Fibroblast of lung (primary cell): ENCODE measurements around the gene GRK6. TPM values are rescaled to one million over a fixed set of nuclear protein-coding genes. Genes with fewer than 3 reads are reported as not detected.

ENCODE experiments used
- DNase-seq, 2 donors: peaks; one replicate each; pipeline versions ENCODE4 v3.0.0 to v3.0.0-alpha.2; 2010; ENCODE audit warnings: low read depth in 2 of 2
- H2AFZ ChIP-seq: 2 replicates; pipeline ENCODE4 v1.5.1; 2012; ENCODE audit warnings: low read length, control low read depth, inconsistent platforms
- H3K27ac ChIP-seq: 2 replicates; pipeline ENCODE4 v1.5.1; 2011; ENCODE audit warnings: low read length, control low read depth; ENCODE audit not compliant: insufficient read depth
- H3K27me3 ChIP-seq: 2 replicates; pipeline ENCODE4 v1.5.1; 2011; ENCODE audit warnings: mild to moderate bottlenecking, low read length; ENCODE audit not compliant: control insufficient read depth, insufficient read depth
- H3K36me3 ChIP-seq: 2 replicates; pipeline ENCODE4 v1.5.1; 2011; ENCODE audit warnings: low read length; ENCODE audit not compliant: control insufficient read depth, insufficient read depth
- H3K4me1 ChIP-seq: 2 replicates; pipeline ENCODE4 v1.5.1; 2011; ENCODE audit warnings: low read length; ENCODE audit not compliant: control insufficient read depth, insufficient read depth; ENCODE audit errors: extremely low read depth
- H3K4me2 ChIP-seq: 2 replicates; pipeline ENCODE4 v1.5.1; 2011; ENCODE audit warnings: low read length, control low read depth; ENCODE audit not compliant: insufficient read depth; ENCODE audit errors: extremely low read depth
- H3K4me3 ChIP-seq, 4 experiments: fragments of 200-600 bp in 1 of 4; sonication (generic) in 1 of 4; replicated peaks in 1 of 4; 2 replicates each; pipeline ENCODE4 v1.5.1; 2011 to 2016; ENCODE audit warnings: low read length in 4 of 4, low read depth in 3 of 4, mild to moderate bottlenecking in 3 of 4, control low read depth in 2 of 4, inconsistent platforms in 1 of 4, mixed read lengths in 1 of 4; ENCODE audit not compliant: insufficient read depth in 1 of 4; ENCODE audit errors: control extremely low read depth in 1 of 4
- H3K79me2 ChIP-seq: 2 replicates; pipeline ENCODE4 v1.5.1; 2012; ENCODE audit warnings: mild to moderate bottlenecking, low read length, inconsistent platforms; ENCODE audit not compliant: control insufficient read depth, insufficient read depth
- H3K9ac ChIP-seq: 2 replicates; pipeline ENCODE4 v1.5.1; 2011; ENCODE audit warnings: mild to moderate bottlenecking, low read length, control low read depth; ENCODE audit not compliant: insufficient read depth
- H3K9me3 ChIP-seq: 2 replicates; pipeline ENCODE4 v1.5.1; 2012; ENCODE audit warnings: low read depth, low read length; ENCODE audit not compliant: control insufficient read depth, insufficient read depth
- H4K20me1 ChIP-seq: 2 replicates; pipeline ENCODE4 v1.5.1; 2011; ENCODE audit warnings: low read length; ENCODE audit not compliant: control insufficient read depth, insufficient read depth; ENCODE audit errors: extremely low read depth
- CTCF ChIP-seq, 2 donors: IDR thresholded peaks in 1 of 2; conservative IDR thresholded peaks in 1 of 2; 1 replicate in 1 of 2; 2 replicates in 1 of 2; pipeline ENCODE4 v1.5.1; 2011 to 2012; ENCODE audit warnings: low read length in 2 of 2, control low read depth in 1 of 2, inconsistent platforms in 1 of 2, low read depth in 1 of 2, mild to moderate bottlenecking in 1 of 2
- EZH2 ChIP-seq: IDR thresholded peaks from 2 replicates; pipeline ENCODE4 v1.5.1; 2012; ENCODE audit warnings: low read length, control low read depth, mild to moderate bottlenecking; ENCODE audit errors: missing control alignments
- polyA plus RNA-seq, 2 donors: library from polyadenylated mRNA; depleted of rRNA in 1 of 2; stranded (reverse) in 1 of 2; unstranded in 1 of 2; fragments of >200 nt; gene quantifications; 2 replicates each; pipeline ENCODE4 v1.2.1, GENCODE V29; 2011 to 2012; ENCODE audit warnings: missing spikeins in 1 of 2
- total RNA-seq: library from RNA; depleted of rRNA; stranded (reverse); fragments of >200 nt; gene quantifications from 2 replicates; pipeline ENCODE4 v1.2.1, GENCODE V29; 2014

The GRK6 gene
- total and polyA plus RNA-seq, 2 donors (not counting 1 experiment from before 2014, with no cell fraction given), result 15.0 to 15.8 TPM

- Histone ChIP-seq H3K4me1 (peaks cover 8% of the 10 kb centered on the region), H3K9ac (no peak overlapping the region), H3K36me3 (peaks cover 30% of the 10 kb centered on the region), H3K27ac (no peak overlapping the region), H3K4me3 (no peak overlapping the region), H3K27me3 (no peaks in the 10 kb centered on the region), H3K9me3 (no peaks in the 10 kb centered on the region), H3K4me2 (no peak overlapping the region), H4K20me1 (no peaks in the 10 kb centered on the region), H2AFZ (no peak overlapping the region), H3K79me2 (peaks cover 21% of the 10 kb centered on the region)
- TF ChIP-seq CTCF (conservative IDR thresholded peaks at IDR 0.05 in 1 of 2, IDR thresholded peaks at IDR 0.05 in 1 of 2; ENCODE audit: low read depth in 1 of 2, low read length in 2 of 2) (no peak), EZH2 (no peak)
- DNase-seq, result no peak
These were observed 5.1 kb downstream of the GRK6 start for GRCh38 chr5:177431317-177432142.

- Histone ChIP-seq H2AFZ (no peak overlapping the region), H3K9me3 (no peaks in the 10 kb centered on the region), H4K20me1 (no peaks in the 10 kb centered on the region), H3K4me3 (no peak overlapping the region), H3K27ac (no peak overlapping the region), H3K4me1 (peaks cover 6% of the 10 kb centered on the region), H3K79me2 (peaks cover 15% of the 10 kb centered on the region), H3K36me3 (peaks cover 30% of the 10 kb centered on the region), H3K9ac (no peak overlapping the region), H3K27me3 (no peaks in the 10 kb centered on the region), H3K4me2 (no peak overlapping the region)
- no peak for TF ChIP-seq EZH2
- no peak for TF ChIP-seq CTCF (conservative IDR thresholded peaks at IDR 0.05 in 1 of 2, IDR thresholded peaks at IDR 0.05 in 1 of 2; ENCODE audit: low read depth in 1 of 2, low read length in 2 of 2)
- no peak for DNase-seq
These were observed 5.8 kb downstream of the GRK6 start for GRCh38 chr5:177432143-177432838.

GRCh38 chr5:177432839-177433657 is 6.6 kb downstream of the GRK6 start:
- no peak overlapping the region for H3K27ac ChIP-seq
- H4K20me1 ChIP-seq, result no peaks in the 10 kb centered on the region
- H3K9me3 ChIP-seq, result no peaks in the 10 kb centered on the region
- H3K4me2 ChIP-seq, result no peak overlapping the region
- no peak for TF ChIP-seq CTCF (conservative IDR thresholded peaks at IDR 0.05 in 1 of 2, IDR thresholded peaks at IDR 0.05 in 1 of 2; ENCODE audit: low read depth in 1 of 2, low read length in 2 of 2)
- TF ChIP-seq EZH2, result no peak
- no peak overlapping the region for H3K9ac ChIP-seq
- peaks cover 30% of the 10 kb centered on the region for H3K36me3 ChIP-seq
- no peak overlapping the region for H3K4me3 ChIP-seq
- no peak for DNase-seq
- H3K27me3 ChIP-seq, result no peaks in the 10 kb centered on the region
- no peak overlapping the region for H2AFZ ChIP-seq
- H3K4me1 ChIP-seq, result no peaks in the 10 kb centered on the region
- H3K79me2 ChIP-seq, result peaks cover 8% of the 10 kb centered on the region
